ENCODE results near the gene MDM2. TPM values are rescaled to one million over a fixed set of nuclear protein-coding genes. Genes with fewer than 3 reads are reported as not detected.

Gene MDM2
- total and polyA plus RNA-seq, 11 donors: 16.2 to 78.8 (median 49.0) TPM

DNA sequence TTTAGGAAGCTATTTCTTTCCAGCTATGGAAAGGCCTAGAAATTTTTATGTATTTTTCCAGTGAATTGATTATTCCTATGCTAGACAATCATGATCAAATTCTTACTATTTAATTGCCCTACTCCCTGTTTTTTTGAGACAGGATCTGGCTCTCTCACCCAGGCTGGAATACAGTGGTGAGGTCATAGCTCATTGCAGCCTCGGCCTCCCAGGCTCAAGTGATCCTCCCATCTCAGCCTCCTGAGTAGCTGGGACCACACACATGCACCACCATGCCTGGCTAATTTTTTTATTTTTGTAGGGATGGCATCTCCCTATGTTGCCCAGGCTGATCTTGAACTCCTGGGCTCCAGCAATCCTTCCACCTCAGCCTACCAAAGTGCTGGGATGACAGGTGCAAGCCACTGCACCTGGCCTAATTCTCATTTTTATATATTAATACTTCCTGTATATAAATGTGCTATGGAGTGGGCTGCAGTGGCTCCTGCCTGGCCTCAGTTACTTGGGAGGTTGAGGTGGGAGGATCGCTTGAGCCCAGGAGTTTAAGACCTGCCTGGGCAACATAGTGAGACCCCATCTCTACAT is 16.0 kb upstream of the MDM2 start:
- Histone ChIP-seq H3K36me3 (no peaks in the 10 kb centered on the region), H3K27me3 (no peaks in the 10 kb centered on the region), H3K4me1 (peaks cover 0 to 18% (median 0%) of the 10 kb centered on the region in 12 donors), H3K4me3 (no peak overlapping the region), H3K27ac (no peak overlapping the region), H3K9me3 (no peaks in the 10 kb centered on the region)
- intact Hi-C loops (cut with DNase I): no loop called here
- 96 to 100% (median 99%) methylated on average over 2 of the region's 2 CpGs for WGBS, 4 donors
- ATAC-seq (no peak), DNase-seq (no peak)
- no peak for TF ChIP-seq POLR2A (IDR thresholded peaks at IDR 0.05)
- TF ChIP-seq, protein P1, sequence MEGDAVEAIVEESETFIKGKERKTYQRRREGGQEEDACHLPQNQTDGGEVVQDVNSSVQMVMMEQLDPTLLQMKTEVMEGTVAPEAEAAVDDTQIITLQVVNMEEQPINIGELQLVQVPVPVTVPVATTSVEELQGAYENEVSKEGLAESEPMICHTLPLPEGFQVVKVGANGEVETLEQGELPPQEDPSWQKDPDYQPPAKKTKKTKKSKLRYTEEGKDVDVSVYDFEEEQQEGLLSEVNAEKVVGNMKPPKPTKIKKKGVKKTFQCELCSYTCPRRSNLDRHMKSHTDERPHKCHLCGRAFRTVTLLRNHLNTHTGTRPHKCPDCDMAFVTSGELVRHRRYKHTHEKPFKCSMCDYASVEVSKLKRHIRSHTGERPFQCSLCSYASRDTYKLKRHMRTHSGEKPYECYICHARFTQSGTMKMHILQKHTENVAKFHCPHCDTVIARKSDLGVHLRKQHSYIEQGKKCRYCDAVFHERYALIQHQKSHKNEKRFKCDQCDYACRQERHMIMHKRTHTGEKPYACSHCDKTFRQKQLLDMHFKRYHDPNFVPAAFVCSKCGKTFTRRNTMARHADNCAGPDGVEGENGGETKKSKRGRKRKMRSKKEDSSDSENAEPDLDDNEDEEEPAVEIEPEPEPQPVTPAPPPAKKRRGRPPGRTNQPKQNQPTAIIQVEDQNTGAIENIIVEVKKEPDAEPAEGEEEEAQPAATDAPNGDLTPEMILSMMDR (IDR thresholded peaks at IDR 0.05): no peak

DNA sequence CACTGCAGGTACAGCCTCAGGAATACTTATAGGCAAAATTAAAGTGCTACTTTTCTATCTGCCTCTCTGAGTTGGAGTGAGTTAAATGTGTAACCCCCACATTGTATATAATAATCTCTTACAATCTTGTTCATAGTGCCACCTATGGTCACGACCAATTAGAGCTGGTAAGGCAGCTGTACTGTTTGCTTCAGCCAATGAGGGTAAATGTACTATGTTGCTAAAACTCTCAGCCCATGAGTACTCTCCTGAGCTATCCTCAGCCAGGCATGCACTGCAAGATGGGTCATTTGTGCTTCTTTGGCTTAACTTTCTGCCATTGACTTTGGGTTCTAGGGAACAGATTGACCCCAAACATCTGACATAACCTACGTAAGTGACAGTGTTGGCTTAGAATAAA is 15.0 kb upstream of the MDM2 start:
- no peak for DNase-seq
- 72 to 84% (median 77%) methylated on average over 2 of the region's 2 CpGs for WGBS, 4 donors
- H3K4me3 ChIP-seq: no peak overlapping the region
- H3K27ac ChIP-seq: no peak overlapping the region
- no peak for ATAC-seq
- H3K27me3 ChIP-seq: no peaks in the 10 kb centered on the region
- peaks cover 0 to 8% (median 0%) of the 10 kb centered on the region in 12 donors for H3K4me1 ChIP-seq
- H3K9me3 ChIP-seq: no peaks in the 10 kb centered on the region
- no peak for TF ChIP-seq POLR2A (IDR thresholded peaks at IDR 0.05)
- TF ChIP-seq, protein P1 (IDR thresholded peaks at IDR 0.05): no peak
- H3K36me3 ChIP-seq: no peaks in the 10 kb centered on the region
- intact Hi-C loops (cut with DNase I): no loop called here

DNA sequence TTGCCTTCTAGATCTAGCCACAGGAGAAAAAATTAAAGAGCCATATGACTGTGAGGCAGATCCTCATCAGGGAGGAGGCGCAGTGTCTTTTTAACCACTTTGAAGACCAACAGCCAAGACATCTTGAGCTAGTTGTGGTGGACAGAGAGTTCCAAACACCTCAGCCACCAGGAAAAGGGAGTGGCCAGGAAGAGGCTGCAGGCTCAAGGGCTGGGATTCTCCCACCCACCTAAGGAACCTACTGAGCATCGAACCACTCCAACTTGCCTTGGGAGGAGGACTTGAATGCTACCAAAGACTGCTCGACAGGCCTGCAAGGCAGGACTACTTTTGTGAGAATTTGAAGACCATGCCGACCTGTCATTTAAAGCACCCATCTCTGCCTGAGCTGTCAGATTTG is 14.5 kb upstream of the MDM2 start:
- intact Hi-C loops (cut with DNase I): no loop called here
- DNase-seq (no peak), ATAC-seq (no peak)
- WGBS, 4 donors: 82 to 92% (median 88%) methylated on average over 4 of the region's 4 CpGs
- Histone ChIP-seq H3K4me1 (peaks cover 0 to 3% (median 0%) of the 10 kb centered on the region in 12 donors), H3K9me3 (no peaks in the 10 kb centered on the region), H3K4me3 (no peak overlapping the region), H3K36me3 (no peaks in the 10 kb centered on the region), H3K27ac (no peak overlapping the region), H3K27me3 (no peaks in the 10 kb centered on the region)
- TF ChIP-seq POLR2A (IDR thresholded peaks at IDR 0.05): no peak
- TF ChIP-seq, protein P1 (IDR thresholded peaks at IDR 0.05): no peak

DNA sequence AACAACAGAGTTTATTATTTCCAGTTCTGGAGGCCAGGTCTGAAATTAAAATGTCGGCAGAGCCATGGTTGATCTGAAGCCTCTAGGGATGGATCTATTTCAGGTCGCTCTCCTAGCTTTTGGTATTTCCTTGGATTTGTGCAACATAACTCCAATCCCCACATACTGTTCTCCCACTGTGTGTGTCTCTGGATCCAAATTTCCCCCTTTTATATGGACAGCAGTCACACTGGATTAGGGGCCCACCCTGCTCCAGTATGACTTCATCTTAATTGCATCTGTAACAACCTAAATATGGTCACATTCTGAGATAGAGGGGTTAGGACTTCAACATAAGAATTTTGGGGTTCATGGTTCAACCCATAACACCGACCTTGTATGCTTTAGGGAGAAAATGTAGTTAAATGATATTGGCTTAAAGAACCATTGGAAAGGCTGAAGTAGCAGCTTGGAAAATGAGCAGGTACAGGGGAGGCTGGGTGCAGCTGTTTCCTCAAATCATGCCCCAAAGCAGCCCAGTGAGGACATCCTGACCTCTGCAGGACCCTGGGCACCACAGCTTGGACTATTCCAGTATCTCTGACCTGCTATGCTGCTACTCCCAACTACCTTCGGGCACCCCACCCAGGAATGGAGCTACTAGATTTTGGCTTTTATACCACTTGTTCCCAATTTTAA is 13.9 kb upstream of the MDM2 start:
- intact Hi-C loops (cut with DNase I): no loop called here

More for the DNA sequence above, 13.9 kb upstream of the MDM2 start:
- no peaks in the 10 kb centered on the region for H3K9me3 ChIP-seq
- no peak overlapping the region for H3K4me3 ChIP-seq
- no peaks in the 10 kb centered on the region for H3K27me3 ChIP-seq
- no peak for TF ChIP-seq POLR2A (IDR thresholded peaks at IDR 0.05)
- TF ChIP-seq, protein P1 (IDR thresholded peaks at IDR 0.05): no peak
- WGBS, 4 donors: 91 to 96% (median 93%) methylated on average over 4 of the region's 4 CpGs
- H3K4me1 ChIP-seq: no peaks in the 10 kb centered on the region
- H3K27ac ChIP-seq: no peak overlapping the region
- H3K36me3 ChIP-seq: no peaks in the 10 kb centered on the region
- ATAC-seq: no peak
- DNase-seq: no peak

Data from heart left ventricle (tissue), 16 donors.